ENCODE results near the gene XXYLT1. TPM values are rescaled to one million over a fixed set of nuclear protein-coding genes. Genes with fewer than 3 reads are reported as not detected.

Gene XXYLT1, protein sequence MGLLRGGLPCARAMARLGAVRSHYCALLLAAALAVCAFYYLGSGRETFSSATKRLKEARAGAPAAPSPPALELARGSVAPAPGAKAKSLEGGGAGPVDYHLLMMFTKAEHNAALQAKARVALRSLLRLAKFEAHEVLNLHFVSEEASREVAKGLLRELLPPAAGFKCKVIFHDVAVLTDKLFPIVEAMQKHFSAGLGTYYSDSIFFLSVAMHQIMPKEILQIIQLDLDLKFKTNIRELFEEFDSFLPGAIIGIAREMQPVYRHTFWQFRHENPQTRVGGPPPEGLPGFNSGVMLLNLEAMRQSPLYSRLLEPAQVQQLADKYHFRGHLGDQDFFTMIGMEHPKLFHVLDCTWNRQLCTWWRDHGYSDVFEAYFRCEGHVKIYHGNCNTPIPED
- polyA plus RNA-seq (11.1 to 16.4 TPM (median 12.6 TPM) in 3 replicates), polyA minus RNA-seq (8.8 to 30.0 TPM (median 9.0 TPM) in 3 replicates)
- polyA plus RNA-seq (2011; ENCODE audit: low read depth): 6.7 TPM
- polyA plus RNA-seq (2011; cell fraction: cytosol; rRNA removed): 8.6 and 10.1 TPM in 2 replicates
- 19.3 and 21.0 TPM in 2 replicates for polyA plus RNA-seq (2011; cell fraction: nucleus; rRNA removed)
- 6.8 and 11.2 TPM in 2 replicates for polyA plus RNA-seq (2012; ENCODE audit: low replicate concordance)
- polyA minus RNA-seq (2011; cell fraction: cytosol; rRNA and poly(A)+ RNA removed): 16.7 TPM
- 20.3 and 24.7 TPM in 2 replicates for polyA minus RNA-seq (2011; cell fraction: nucleus; rRNA and poly(A)+ RNA removed)

DNA sequence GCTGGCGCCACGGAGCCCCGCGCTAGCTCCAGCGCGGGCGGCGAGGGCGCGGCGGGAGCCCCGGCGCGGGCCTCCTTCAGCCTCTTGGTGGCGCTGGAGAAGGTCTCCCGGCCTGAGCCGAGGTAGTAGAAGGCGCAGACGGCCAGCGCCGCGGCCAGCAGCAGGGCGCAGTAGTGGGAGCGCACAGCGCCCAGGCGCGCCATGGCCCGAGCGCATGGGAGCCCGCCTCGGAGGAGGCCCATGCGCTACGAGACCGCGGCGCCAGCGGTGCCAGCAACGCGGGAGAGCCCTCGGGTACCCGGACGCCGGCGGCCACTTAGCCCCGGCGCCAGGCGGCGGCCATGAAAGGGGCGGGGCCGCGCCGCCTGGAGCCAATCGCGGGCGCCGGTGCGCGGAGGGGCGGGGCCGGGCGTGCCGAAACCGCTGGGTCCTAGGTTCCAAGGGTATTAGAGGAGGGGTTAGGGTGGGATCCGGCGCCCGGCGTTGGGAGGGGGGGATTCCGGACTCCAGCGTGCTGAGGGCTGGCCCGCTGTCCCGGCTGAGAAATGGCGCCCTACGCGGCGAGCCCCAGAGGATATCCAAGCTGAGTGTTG, at the start of gene XXYLT1:
TSS of gene XXYLT1 (minus strand) at position 343 of the 593 bp plus-strand sequence. CDS start at position 242, 101 bp downstream.
- Histone ChIP-seq H3K9me3 (ENCODE audit: control insufficient read depth, low read depth, low read length) (no peaks in the 10 kb centered on the region), H2AFZ (ENCODE audit: control insufficient read depth, low read length) (peak within 1 kb of the TSS; percentile 77), H3K4me2 (ENCODE audit: control insufficient read depth, extremely low read depth, insufficient read depth, low read depth, low read length) (peak within 1 kb of the TSS; percentile 92), H3K27ac (ENCODE audit: control insufficient read depth, insufficient read depth, low read length) (peak within 1 kb of the TSS; percentile 53), H3K79me2 (ENCODE audit: control insufficient read depth, insufficient read depth, low read length) (peaks cover 16% of the 10 kb centered on the region), H4K20me1 (ENCODE audit: control insufficient read depth, extremely low read depth, insufficient read depth, low read length) (no peaks in the 10 kb centered on the region), H3K4me3 (ENCODE audit: control insufficient read depth in 2 of 3, extremely low read depth in 1 of 3, insufficient read depth in 2 of 3, low read depth in 1 of 3, low read length in 3 of 3) (peak within 1 kb of the TSS; percentile 65 to 89 (median 77)), H3K27me3 (ENCODE audit: control insufficient read depth, extremely low read depth, insufficient read depth, low read length) (no peaks in the 10 kb centered on the region), H3K36me3 (ENCODE audit: control insufficient read depth in 2 of 2, extremely low read depth in 1 of 2, insufficient read depth in 2 of 2, low read length in 2 of 2) (peaks cover 0 to 2% of the 10 kb centered on the region in 2 experiments), H3K9me1 (ENCODE audit: control insufficient read depth, extremely low read depth, insufficient read depth, low read length) (no peaks in the 10 kb centered on the region), H3K4me1 (ENCODE audit: control insufficient read depth, extremely low read depth, insufficient read depth, low read length) (peaks cover 17% of the 10 kb centered on the region), H3K9ac (ENCODE audit: control insufficient read depth, extremely low read depth, insufficient read depth, low read length) (peak within 1 kb of the TSS; percentile 72)
- dilution Hi-C loops (cut with MboI; ENCODE audit: extremely low pct_ligation_motif_present, low sequenced_read_pairs): no loop called here
- TF ChIP-seq, protein P1, sequence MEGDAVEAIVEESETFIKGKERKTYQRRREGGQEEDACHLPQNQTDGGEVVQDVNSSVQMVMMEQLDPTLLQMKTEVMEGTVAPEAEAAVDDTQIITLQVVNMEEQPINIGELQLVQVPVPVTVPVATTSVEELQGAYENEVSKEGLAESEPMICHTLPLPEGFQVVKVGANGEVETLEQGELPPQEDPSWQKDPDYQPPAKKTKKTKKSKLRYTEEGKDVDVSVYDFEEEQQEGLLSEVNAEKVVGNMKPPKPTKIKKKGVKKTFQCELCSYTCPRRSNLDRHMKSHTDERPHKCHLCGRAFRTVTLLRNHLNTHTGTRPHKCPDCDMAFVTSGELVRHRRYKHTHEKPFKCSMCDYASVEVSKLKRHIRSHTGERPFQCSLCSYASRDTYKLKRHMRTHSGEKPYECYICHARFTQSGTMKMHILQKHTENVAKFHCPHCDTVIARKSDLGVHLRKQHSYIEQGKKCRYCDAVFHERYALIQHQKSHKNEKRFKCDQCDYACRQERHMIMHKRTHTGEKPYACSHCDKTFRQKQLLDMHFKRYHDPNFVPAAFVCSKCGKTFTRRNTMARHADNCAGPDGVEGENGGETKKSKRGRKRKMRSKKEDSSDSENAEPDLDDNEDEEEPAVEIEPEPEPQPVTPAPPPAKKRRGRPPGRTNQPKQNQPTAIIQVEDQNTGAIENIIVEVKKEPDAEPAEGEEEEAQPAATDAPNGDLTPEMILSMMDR (optimal IDR thresholded peaks at IDR 0.05 in 1 of 3, IDR thresholded peaks at IDR 0.05 in 1 of 3, conservative IDR thresholded peaks at IDR 0.05 in 1 of 3; ENCODE audit: extremely low read depth in 1 of 3, insufficient read depth in 2 of 3, low read length in 3 of 3): peak; percentile 33 to 56 (median 48)
- no peak for TF ChIP-seq EZH2 (IDR thresholded peaks at IDR 0.05; ENCODE audit: low read length)
- no peak for FAIRE-seq
- no peak for DNase-seq (ENCODE audit: low read depth, low spot score)

DNA sequence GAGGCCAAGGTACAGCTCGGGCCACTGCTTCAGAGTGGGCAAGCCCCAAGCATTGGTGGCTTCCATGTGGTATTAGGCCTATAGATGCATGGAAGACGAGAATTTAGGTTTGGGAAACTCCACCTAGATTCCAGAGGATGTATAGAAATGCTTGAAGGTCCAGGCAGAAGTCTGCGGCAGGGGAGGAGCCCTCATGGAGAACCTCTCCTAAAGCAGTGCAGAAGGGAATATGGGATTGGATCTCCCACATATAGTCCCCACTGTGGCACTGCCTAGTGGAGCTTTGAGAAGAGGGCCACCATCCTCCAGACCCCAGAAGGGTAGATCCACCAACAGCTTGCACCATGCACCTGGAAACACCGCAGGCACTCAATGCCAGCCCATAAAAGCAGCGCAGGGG, 48.1 kb upstream of the XXYLT1 start:
- peaks cover 0 to 9% of the 10 kb centered on the region in 2 experiments for H3K36me3 ChIP-seq (ENCODE audit: control insufficient read depth in 2 of 2, extremely low read depth in 1 of 2, insufficient read depth in 2 of 2, low read length in 2 of 2)
- no peak overlapping the region for H3K27ac ChIP-seq (ENCODE audit: control insufficient read depth, insufficient read depth, low read length)
- H3K4me2 ChIP-seq (ENCODE audit: control insufficient read depth, extremely low read depth, insufficient read depth, low read depth, low read length): no peak overlapping the region
- H3K4me1 ChIP-seq (ENCODE audit: control insufficient read depth, extremely low read depth, insufficient read depth, low read length): no peaks in the 10 kb centered on the region
- H3K4me3 ChIP-seq (ENCODE audit: control insufficient read depth in 2 of 3, extremely low read depth in 1 of 3, insufficient read depth in 2 of 3, low read depth in 1 of 3, low read length in 3 of 3): no peak overlapping the region
- no peak for TF ChIP-seq EZH2 (IDR thresholded peaks at IDR 0.05; ENCODE audit: low read length)
- TF ChIP-seq, protein P1 (optimal IDR thresholded peaks at IDR 0.05 in 1 of 3, IDR thresholded peaks at IDR 0.05 in 1 of 3, conservative IDR thresholded peaks at IDR 0.05 in 1 of 3; ENCODE audit: extremely low read depth in 1 of 3, insufficient read depth in 2 of 3, low read length in 3 of 3): no peak
- H3K9ac ChIP-seq (ENCODE audit: control insufficient read depth, extremely low read depth, insufficient read depth, low read length): no peak overlapping the region
- H2AFZ ChIP-seq (ENCODE audit: control insufficient read depth, low read length): no peak overlapping the region
- no peaks in the 10 kb centered on the region for H4K20me1 ChIP-seq (ENCODE audit: control insufficient read depth, extremely low read depth, insufficient read depth, low read length)
- dilution Hi-C loops (cut with MboI; ENCODE audit: extremely low pct_ligation_motif_present, low sequenced_read_pairs): no loop called here
- FAIRE-seq: no peak
- H3K9me1 ChIP-seq (ENCODE audit: control insufficient read depth, extremely low read depth, insufficient read depth, low read length): no peaks in the 10 kb centered on the region
- no peaks in the 10 kb centered on the region for H3K79me2 ChIP-seq (ENCODE audit: control insufficient read depth, insufficient read depth, low read length)
- no peak for DNase-seq (ENCODE audit: low read depth, low spot score)
- no peaks in the 10 kb centered on the region for H3K27me3 ChIP-seq (ENCODE audit: control insufficient read depth, extremely low read depth, insufficient read depth, low read length)
- no peaks in the 10 kb centered on the region for H3K9me3 ChIP-seq (ENCODE audit: control insufficient read depth, low read depth, low read length)
